HepG2 (cell line): Measurements from ENCODE around the gene COL8A2. TPM values are rescaled to one million over a fixed set of nuclear protein-coding genes. Genes with fewer than 3 reads are reported as not detected.

Experiments used
- ATAC-seq: fragments of 200-7000 bp; cut with Tn5 transposase; 3 replicates; pipeline ENCODE4 v1.9.1; 2020; ENCODE audit warnings: mild to moderate bottlenecking, moderate library complexity
- BruUV-seq: library from RNA; stranded (reverse); fragments of 400-500 nt; replicated peaks from 2 replicates; lab custom pipeline; 2021; lab: Mats Ljungman, UMichigan
- CTCF ChIA-PET: fragments of 300-600 bp; formaldehyde crosslinking; extraction: SDS; loops from one replicate; lab custom pipeline; 2021; ENCODE audit warnings: low total read pairs, inconsistent platforms, low intra/inter-chr PET ratio; lab: Yijun Ruan, JAX
- POLR2A ChIA-PET: fragments of 350-600 bp; sonication (Branson Sonifier 250); formaldehyde crosslinking; loops from one replicate; lab custom pipeline; 2020; ENCODE audit warnings: antibody characterized with exemption, inconsistent platforms; lab: Yijun Ruan, JAX
- DNase-seq: peaks from one replicate; pipeline ENCODE4 v3.0.0-alpha.2; 2015; ENCODE audit warnings: low spot score
- FAIRE-seq: peaks from 3 replicates; lab custom pipeline; 2011; peaks lifted over from hg19 to GRCh38; lab: Jason Lieb, UNC
- H2AFZ ChIP-seq: one replicate; pipeline ENCODE4 v1.6.1; 2011; ENCODE audit warnings: low read length, inconsistent platforms
- H3K27ac ChIP-seq: fragments of 300-600 bp; 3 replicates; pipeline ENCODE4 v1.8.0; 2011; ENCODE audit warnings: mixed run types, mild to moderate bottlenecking, mixed read lengths, low read length, inconsistent platforms; ENCODE audit not compliant: insufficient read depth; ENCODE audit errors: extremely low read length
- H3K27me3 ChIP-seq, 2 experiments: fragments of 200-600 bp in 1 of 2; 2 replicates in 1 of 2; 3 replicates in 1 of 2; pipeline versions ENCODE4 v1.6.0 to v1.8.0; 2011; ENCODE audit warnings: low read length in 2 of 2, mild to moderate bottlenecking in 2 of 2, moderate library complexity in 2 of 2, inconsistent platforms in 1 of 2; ENCODE audit not compliant: insufficient read depth in 2 of 2, control insufficient read depth in 1 of 2
- H3K36me3 ChIP-seq, 2 experiments: fragments of 200-600 bp in 1 of 2; replicated peaks in 1 of 2; 2 replicates in 1 of 2; 3 replicates in 1 of 2; pipeline versions ENCODE4 v1.5.1 to v1.8.0; 2011; ENCODE audit warnings: low read length in 2 of 2, inconsistent platforms in 1 of 2; ENCODE audit not compliant: insufficient read depth in 2 of 2, control insufficient read depth in 1 of 2
- H3K4me1 ChIP-seq: 2 replicates; pipeline ENCODE4 v1.5.1; 2012; ENCODE audit warnings: low read length, inconsistent platforms; ENCODE audit not compliant: insufficient read depth
- H3K4me2 ChIP-seq: 2 replicates; pipeline ENCODE4 v1.6.0; 2011; ENCODE audit warnings: low read depth, low read length, inconsistent platforms
- H3K4me3 ChIP-seq, 3 experiments: fragments of 200-600 bp in 1 of 3; sonication (generic), shearing (Covaris generic) in 1 of 3; replicated peaks in 1 of 3; 2 replicates each; pipeline ENCODE4 v1.5.1; 2011 to 2016; ENCODE audit warnings: low read length in 3 of 3, inconsistent platforms in 2 of 3, low read depth in 2 of 3, mild to moderate bottlenecking in 2 of 3, control low read depth in 1 of 3, mixed read lengths in 1 of 3; ENCODE audit not compliant: insufficient read depth in 1 of 3
- H3K79me2 ChIP-seq: one replicate; pipeline ENCODE4 v1.6.1; 2011; ENCODE audit warnings: low read length, inconsistent platforms; ENCODE audit not compliant: insufficient read depth
- H3K9ac ChIP-seq: 2 replicates; pipeline ENCODE4 v1.6.0; 2011; ENCODE audit warnings: mild to moderate bottlenecking, low read depth, low read length, inconsistent platforms; ENCODE audit not compliant: insufficient read depth
- H3K9me3 ChIP-seq: 2 replicates; pipeline ENCODE4 v1.5.1; 2012; ENCODE audit warnings: mild to moderate bottlenecking, low read length
- H4K20me1 ChIP-seq: 2 replicates; pipeline ENCODE4 v1.6.0; 2011; ENCODE audit warnings: inconsistent platforms, mild to moderate bottlenecking, low read length, moderate library complexity; ENCODE audit not compliant: insufficient read depth
- ADNP ChIP-seq: sonication (generic); formaldehyde crosslinking; IDR thresholded peaks from 2 replicates; pipeline ENCODE4 v1.4.0; 2020; ENCODE audit warnings: missing genetic modification reagents
- CREM ChIP-seq, 2 experiments: sonication (generic) in 1 of 2; formaldehyde crosslinking in 1 of 2; IDR thresholded peaks; 2 replicates each; pipeline versions ENCODE4 v1.4.0 to v1.6.1; 2016 to 2020; ENCODE audit warnings: antibody characterized with exemption in 1 of 2, mild to moderate bottlenecking in 1 of 2, missing genetic modification reagents in 1 of 2
- GMEB2 ChIP-seq: IDR thresholded peaks from 2 replicates; pipeline ENCODE4 v1.6.1; 2016; ENCODE audit warnings: missing biosample characterization, missing genetic modification reagents, low read depth
- JARID2 ChIP-seq: sonication (generic); formaldehyde crosslinking; IDR thresholded peaks from 2 replicates; pipeline ENCODE4 v1.8.1; 2023; ENCODE audit warnings: missing genetic modification reagents, inconsistent platforms; ENCODE audit not compliant: insufficient replicate concordance
- NFE2L2 ChIP-seq: fragments of 150-350 bp; IDR thresholded peaks from 2 replicates; pipeline ENCODE4 v1.6.1; 2014; ENCODE audit warnings: low read length
- NR3C1 ChIP-seq: sonication (generic); formaldehyde crosslinking; IDR thresholded peaks from 2 replicates; pipeline ENCODE4 v1.4.0; 2020; ENCODE audit warnings: missing genetic modification reagents
- PTBP1 ChIP-seq: fragments of 200-400 bp; formaldehyde crosslinking; IDR thresholded peaks from 2 replicates; pipeline ENCODE4 v1.6.1; 2018; ENCODE audit warnings: low read length, low read depth; ENCODE audit not compliant: poor library complexity, severe bottlenecking
- RELA ChIP-seq: sonication (generic); formaldehyde crosslinking; IDR thresholded peaks from 2 replicates; pipeline ENCODE4 v1.4.0; 2020; ENCODE audit warnings: missing genetic modification reagents
- SCMH1 ChIP-seq: sonication (generic); formaldehyde crosslinking; IDR thresholded peaks from 2 replicates; pipeline ENCODE4 v1.9.0; 2021; ENCODE audit warnings: missing genetic modification reagents, mild to moderate bottlenecking, borderline replicate concordance
- TP53 ChIP-seq: sonication (generic); formaldehyde crosslinking; conservative IDR thresholded peaks from 2 replicates; pipeline ENCODE4 v1.4.0; 2020; ENCODE audit warnings: missing genetic modification reagents
- ZFP41 ChIP-seq: sonication (generic); formaldehyde crosslinking; IDR thresholded peaks from 2 replicates; pipeline ENCODE4 v1.4.0; 2020; ENCODE audit warnings: mild to moderate bottlenecking, missing genetic modification reagents, borderline replicate concordance
- ZNF331 ChIP-seq: sonication (generic); formaldehyde crosslinking; IDR thresholded peaks from 2 replicates; pipeline ENCODE4 v1.4.0; 2020; ENCODE audit warnings: missing genetic modification reagents
- ZNF564 ChIP-seq: sonication (generic); formaldehyde crosslinking; IDR thresholded peaks from 2 replicates; pipeline ENCODE4 v1.8.1; 2023; ENCODE audit warnings: mild to moderate bottlenecking, missing genetic modification reagents
- ZNF720 ChIP-seq: sonication (generic); formaldehyde crosslinking; IDR thresholded peaks from 2 replicates; pipeline ENCODE4 v1.4.0; 2020; ENCODE audit warnings: missing genetic modification reagents
- WGBS: methylation state at CpG from one replicate; pipeline ENCODE4 v1.1.6; 2017; ENCODE audit warnings: low lambda C conversion rate; 5-methylcytosine and 5-hydroxymethylcytosine counted together
- in situ Hi-C: cut with HindIII; loops from 2 replicates; pipeline ENCODE4 v1.10.0; 2017; ENCODE audit warnings: low pct_unique_long_range_greater_than_20kb; ENCODE audit not compliant: extremely low pct_ligation_motif_present
- intact Hi-C: fragments of 100-400 bp; cut with micrococcal nuclease; formaldehyde crosslinking; loops from one replicate; pipeline ENCODE4 v1.10.0; 2022; ENCODE audit not compliant: unreplicated experiment
- polyA plus RNA-seq, 8 experiments: library from polyadenylated mRNA; depleted of rRNA in 3 of 8; stranded (reverse) in 7 of 8; unstranded in 1 of 8; fragments of >200 nt; fragmentation: Illumina TruSeq in 4 of 8; extraction: Trizol in 4 of 8; gene quantifications; 2 replicates each; pipeline versions ENCODE4 v1.2.1 to v1.2.3, GENCODE V29; 2011 to 2016; ENCODE audit warnings: low read depth in 4 of 8, missing spikeins in 1 of 8, mixed read lengths in 1 of 8; ENCODE audit not compliant: insufficient read depth in 1 of 8
- total RNA-seq, 5 experiments: library from RNA; depleted of rRNA; stranded (reverse); fragments of >200 nt; fragmentation: Illumina TruSeq; extraction: Trizol; gene quantifications; 2 replicates each; pipeline ENCODE4 v1.2.3, GENCODE V29; 2016; ENCODE audit warnings: low read depth in 1 of 5
- TF ChIP-seq, protein P1 (sequence below): sonication (generic); formaldehyde crosslinking; IDR thresholded peaks from 2 replicates; pipeline ENCODE4 v1.5.0; 2020; ENCODE audit warnings: missing genetic modification reagents, mild to moderate bottlenecking, borderline replicate concordance
- TF ChIP-seq, protein P2 (sequence below): sonication (generic); formaldehyde crosslinking; IDR thresholded peaks from 2 replicates; pipeline ENCODE4 v1.4.0; 2020; ENCODE audit warnings: missing genetic modification reagents
- TF ChIP-seq, protein P3 (sequence below): sonication (generic); formaldehyde crosslinking; IDR thresholded peaks from 2 replicates; pipeline ENCODE4 v1.4.0; 2020; ENCODE audit warnings: mild to moderate bottlenecking, missing genetic modification reagents
- TF ChIP-seq, protein P4 (sequence below): sonication (generic); formaldehyde crosslinking; conservative IDR thresholded peaks from 2 replicates; pipeline ENCODE4 v1.8.0; 2022; ENCODE audit warnings: missing genetic modification reagents

The COL8A2 gene
- total and polyA plus RNA-seq, 2 of the 13 experiments (the other 11 are each of a cell fraction or from before 2014, with no cell fraction given) = 0.13 to 0.24 TPM

- H3K79me2 ChIP-seq = peaks cover 11% of the 10 kb centered on the region
- no peaks in the 10 kb centered on the region for H3K36me3 ChIP-seq
- peaks cover 20% of the 10 kb centered on the region for H3K4me1 ChIP-seq
- H3K4me3 ChIP-seq = no peak overlapping the region
- peaks cover 0 to 2% of the 10 kb centered on the region in 2 experiments; a peak in 1 of 5 replicates for H3K27me3 ChIP-seq
- H3K4me2 ChIP-seq = no peak overlapping the region
- H3K27ac ChIP-seq = no peak overlapping the region
- no TSS peak for BruUV-seq
- POLR2A ChIA-PET = no interaction called here
- no peak overlapping the region for H2AFZ ChIP-seq
- ATAC-seq (no peak), FAIRE-seq (no peak), DNase-seq (no peak)
- WGBS = 81% methylated on average over 8 of the region's 9 CpGs
- intact Hi-C loops = no loop called here
- CTCF ChIA-PET = no interaction called here
- in situ Hi-C loops = no loop called here
- no peak overlapping the region for H3K9ac ChIP-seq
- H4K20me1 ChIP-seq = no peaks in the 10 kb centered on the region
- no peaks in the 10 kb centered on the region for H3K9me3 ChIP-seq
- TF ChIP-seq, protein P1, sequence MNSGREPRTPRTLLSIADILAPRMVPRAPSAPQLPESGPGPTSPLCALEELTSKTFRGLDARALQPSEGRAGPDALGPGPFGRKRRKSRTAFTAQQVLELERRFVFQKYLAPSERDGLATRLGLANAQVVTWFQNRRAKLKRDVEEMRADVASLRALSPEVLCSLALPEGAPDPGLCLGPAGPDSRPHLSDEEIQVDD (CRISPR knock-in tag) = no peak
- TF ChIP-seq NFE2L2 = no peak
- no peak for TF ChIP-seq ZFP41 (CRISPR knock-in tag)
- TF ChIP-seq RELA (CRISPR knock-in tag) = no peak
- TF ChIP-seq, protein P2, sequence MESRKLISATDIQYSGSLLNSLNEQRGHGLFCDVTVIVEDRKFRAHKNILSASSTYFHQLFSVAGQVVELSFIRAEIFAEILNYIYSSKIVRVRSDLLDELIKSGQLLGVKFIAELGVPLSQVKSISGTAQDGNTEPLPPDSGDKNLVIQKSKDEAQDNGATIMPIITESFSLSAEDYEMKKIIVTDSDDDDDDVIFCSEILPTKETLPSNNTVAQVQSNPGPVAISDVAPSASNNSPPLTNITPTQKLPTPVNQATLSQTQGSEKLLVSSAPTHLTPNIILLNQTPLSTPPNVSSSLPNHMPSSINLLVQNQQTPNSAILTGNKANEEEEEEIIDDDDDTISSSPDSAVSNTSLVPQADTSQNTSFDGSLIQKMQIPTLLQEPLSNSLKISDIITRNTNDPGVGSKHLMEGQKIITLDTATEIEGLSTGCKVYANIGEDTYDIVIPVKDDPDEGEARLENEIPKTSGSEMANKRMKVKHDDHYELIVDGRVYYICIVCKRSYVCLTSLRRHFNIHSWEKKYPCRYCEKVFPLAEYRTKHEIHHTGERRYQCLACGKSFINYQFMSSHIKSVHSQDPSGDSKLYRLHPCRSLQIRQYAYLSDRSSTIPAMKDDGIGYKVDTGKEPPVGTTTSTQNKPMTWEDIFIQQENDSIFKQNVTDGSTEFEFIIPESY (CRISPR knock-in tag) = no peak
- no peak for TF ChIP-seq ZNF564
- no peak for TF ChIP-seq CREM (IDR thresholded peaks at IDR 0.05)
- no peak for TF ChIP-seq CREM (CRISPR knock-in tag; IDR thresholded peaks at IDR 0.05)
- no peak for TF ChIP-seq GMEB2
- no peak for TF ChIP-seq PTBP1
- TF ChIP-seq ZNF331 = no peak
- TF ChIP-seq, protein P3, sequence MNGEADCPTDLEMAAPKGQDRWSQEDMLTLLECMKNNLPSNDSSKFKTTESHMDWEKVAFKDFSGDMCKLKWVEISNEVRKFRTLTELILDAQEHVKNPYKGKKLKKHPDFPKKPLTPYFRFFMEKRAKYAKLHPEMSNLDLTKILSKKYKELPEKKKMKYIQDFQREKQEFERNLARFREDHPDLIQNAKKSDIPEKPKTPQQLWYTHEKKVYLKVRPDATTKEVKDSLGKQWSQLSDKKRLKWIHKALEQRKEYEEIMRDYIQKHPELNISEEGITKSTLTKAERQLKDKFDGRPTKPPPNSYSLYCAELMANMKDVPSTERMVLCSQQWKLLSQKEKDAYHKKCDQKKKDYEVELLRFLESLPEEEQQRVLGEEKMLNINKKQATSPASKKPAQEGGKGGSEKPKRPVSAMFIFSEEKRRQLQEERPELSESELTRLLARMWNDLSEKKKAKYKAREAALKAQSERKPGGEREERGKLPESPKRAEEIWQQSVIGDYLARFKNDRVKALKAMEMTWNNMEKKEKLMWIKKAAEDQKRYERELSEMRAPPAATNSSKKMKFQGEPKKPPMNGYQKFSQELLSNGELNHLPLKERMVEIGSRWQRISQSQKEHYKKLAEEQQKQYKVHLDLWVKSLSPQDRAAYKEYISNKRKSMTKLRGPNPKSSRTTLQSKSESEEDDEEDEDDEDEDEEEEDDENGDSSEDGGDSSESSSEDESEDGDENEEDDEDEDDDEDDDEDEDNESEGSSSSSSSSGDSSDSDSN = no peak
- no peak for TF ChIP-seq TP53 (CRISPR knock-in tag)
- no peak for TF ChIP-seq ZNF720 (CRISPR knock-in tag)
- TF ChIP-seq JARID2 = no peak
- TF ChIP-seq NR3C1 (CRISPR knock-in tag) = no peak
- no peak for TF ChIP-seq ADNP (CRISPR knock-in tag)
- no peak for TF ChIP-seq SCMH1
- TF ChIP-seq, protein P4, sequence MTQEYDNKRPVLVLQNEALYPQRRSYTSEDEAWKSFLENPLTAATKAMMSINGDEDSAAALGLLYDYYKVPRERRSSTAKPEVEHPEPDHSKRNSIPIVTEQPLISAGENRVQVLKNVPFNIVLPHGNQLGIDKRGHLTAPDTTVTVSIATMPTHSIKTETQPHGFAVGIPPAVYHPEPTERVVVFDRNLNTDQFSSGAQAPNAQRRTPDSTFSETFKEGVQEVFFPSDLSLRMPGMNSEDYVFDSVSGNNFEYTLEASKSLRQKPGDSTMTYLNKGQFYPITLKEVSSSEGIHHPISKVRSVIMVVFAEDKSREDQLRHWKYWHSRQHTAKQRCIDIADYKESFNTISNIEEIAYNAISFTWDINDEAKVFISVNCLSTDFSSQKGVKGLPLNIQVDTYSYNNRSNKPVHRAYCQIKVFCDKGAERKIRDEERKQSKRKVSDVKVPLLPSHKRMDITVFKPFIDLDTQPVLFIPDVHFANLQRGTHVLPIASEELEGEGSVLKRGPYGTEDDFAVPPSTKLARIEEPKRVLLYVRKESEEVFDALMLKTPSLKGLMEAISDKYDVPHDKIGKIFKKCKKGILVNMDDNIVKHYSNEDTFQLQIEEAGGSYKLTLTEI (CRISPR knock-in tag) = no peak
Observed at GRCh38 chr1:36085126-36085525, 39.9 kb downstream of the COL8A2 start.
